ENCODE data around the gene GPR62. TPM values are rescaled to one million over a fixed set of nuclear protein-coding genes. Genes with fewer than 3 reads are reported as not detected.

Gene GPR62
- polyA plus RNA-seq, 1 donor = 0.18 TPM

DNA sequence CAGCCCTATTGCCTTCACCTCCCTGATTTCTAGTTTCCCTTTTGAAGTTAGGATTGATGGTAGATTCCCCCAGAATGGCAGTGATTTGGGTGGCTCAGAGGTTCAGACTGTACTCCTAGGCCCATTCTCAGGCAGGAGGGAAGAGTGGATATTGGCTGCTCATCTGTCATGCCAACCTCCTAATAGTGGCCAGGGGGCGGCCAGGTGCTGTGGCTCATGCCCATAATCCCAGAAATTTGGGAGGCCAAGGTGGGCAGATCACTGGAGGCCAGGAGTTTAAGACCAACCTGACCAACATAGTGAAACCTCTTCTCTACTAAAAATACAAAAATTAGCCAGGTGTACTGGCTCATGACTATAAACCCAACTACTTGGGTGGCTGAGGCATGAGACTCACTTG lies 24.7 kb upstream of the GPR62 start:
- no peak for DNase-seq
- Histone ChIP-seq H3K4me3 (ENCODE audit: low read length) (no peak overlapping the region), H3K27me3 (ENCODE audit: control insufficient read depth, insufficient read depth, low read length) (no peaks in the 10 kb centered on the region), H3K27ac (ENCODE audit: low read length) (no peak overlapping the region), H3K36me3 (ENCODE audit: control insufficient read depth, insufficient read depth, low read length) (peaks cover 27% of the 10 kb centered on the region), H3K4me1 (ENCODE audit: control insufficient read depth, insufficient read depth, low read length) (no peaks in the 10 kb centered on the region), H3K9me3 (ENCODE audit: control insufficient read depth, low read depth, low read length) (no peaks in the 10 kb centered on the region)
- no CpG with 5 or more reads among the region's 1 CpG for WGBS (ENCODE audit: insufficient coverage, low lambda C conversion rate)

- Histone ChIP-seq H3K27me3 (ENCODE audit: control insufficient read depth, insufficient read depth, low read length) (no peaks in the 10 kb centered on the region), H3K27ac (ENCODE audit: low read length) (no peak overlapping the region), H3K9me3 (ENCODE audit: control insufficient read depth, low read depth, low read length) (no peaks in the 10 kb centered on the region), H3K4me1 (ENCODE audit: control insufficient read depth, insufficient read depth, low read length) (no peaks in the 10 kb centered on the region), H3K4me3 (ENCODE audit: low read length) (no peak overlapping the region), H3K36me3 (ENCODE audit: control insufficient read depth, insufficient read depth, low read length) (peaks cover 40% of the 10 kb centered on the region)
- DNase-seq = no peak
- WGBS (ENCODE audit: insufficient coverage, low lambda C conversion rate) = no CpG with 5 or more reads among the region's 6 CpGs
These were observed 23.4 kb upstream of the GPR62 start for GRCh38 chr3:51931756-51932155.

DNA sequence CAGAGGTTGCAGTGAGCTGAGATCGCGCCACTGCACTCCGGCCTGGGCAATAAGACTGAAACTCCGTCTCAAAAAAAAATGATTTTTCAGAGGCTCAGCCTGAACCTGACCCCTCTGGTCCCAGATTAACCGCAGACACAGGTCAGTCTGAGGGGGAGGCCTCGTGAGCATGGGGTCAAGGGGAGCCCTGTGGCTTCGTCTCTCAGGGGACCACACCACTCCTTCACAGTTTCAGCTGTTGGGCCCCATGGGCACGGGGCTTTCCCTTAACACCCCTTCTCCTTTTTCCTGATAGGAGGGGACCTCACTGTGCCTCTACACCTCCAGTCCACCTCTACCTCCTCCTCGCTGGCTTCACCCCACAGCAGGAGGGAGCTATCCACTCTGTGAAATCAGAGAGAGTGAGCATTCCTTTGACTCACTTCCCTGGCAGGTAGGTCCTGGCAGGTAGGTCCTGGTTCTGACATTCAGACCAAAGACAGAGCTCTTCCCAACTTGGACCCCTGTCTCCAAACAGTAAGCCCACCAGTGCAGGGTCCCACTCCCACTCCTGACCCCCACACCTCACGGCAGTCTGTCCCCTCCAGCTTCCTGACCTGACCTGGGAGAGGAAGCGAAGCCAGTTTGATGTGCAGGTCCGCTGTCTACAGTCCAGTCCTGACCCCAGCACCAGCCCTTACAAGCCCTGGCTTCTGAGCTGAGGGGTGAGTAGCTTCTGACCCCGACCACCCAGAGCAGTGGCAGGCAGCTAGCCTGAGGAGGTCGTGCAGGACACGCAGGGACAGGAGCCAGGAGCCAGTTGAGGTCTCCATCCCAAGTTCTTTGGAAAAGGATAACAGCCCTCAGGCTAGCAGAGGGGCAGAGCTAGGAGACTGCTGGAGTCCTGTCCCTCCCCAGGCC lies 22.5 kb upstream of the GPR62 start:
- no peak overlapping the region for H3K4me3 ChIP-seq (ENCODE audit: low read length)
- H3K36me3 ChIP-seq (ENCODE audit: control insufficient read depth, insufficient read depth, low read length) = peaks cover 49% of the 10 kb centered on the region
- no CpG with 5 or more reads among the region's 15 CpGs for WGBS (ENCODE audit: insufficient coverage, low lambda C conversion rate)
- no peak for DNase-seq
- H3K4me1 ChIP-seq (ENCODE audit: control insufficient read depth, insufficient read depth, low read length) = no peaks in the 10 kb centered on the region
- no peaks in the 10 kb centered on the region for H3K27me3 ChIP-seq (ENCODE audit: control insufficient read depth, insufficient read depth, low read length)
- no peak overlapping the region for H3K27ac ChIP-seq (ENCODE audit: low read length)
- no peaks in the 10 kb centered on the region for H3K9me3 ChIP-seq (ENCODE audit: control insufficient read depth, low read depth, low read length)

GRCh38 chr3:51933471-51934138 lies 21.6 kb upstream of the GPR62 start:
- WGBS (ENCODE audit: insufficient coverage, low lambda C conversion rate) = no CpG with 5 or more reads among the region's 13 CpGs

GRCh38 chr3:51934139-51934850 lies 20.9 kb upstream of the GPR62 start:
- no peaks in the 10 kb centered on the region for H3K27me3 ChIP-seq (ENCODE audit: control insufficient read depth, insufficient read depth, low read length)
- no peak for DNase-seq
- H3K27ac ChIP-seq (ENCODE audit: low read length) = no peak overlapping the region
- no CpG with 5 or more reads among the region's 11 CpGs for WGBS (ENCODE audit: insufficient coverage, low lambda C conversion rate)
- no peaks in the 10 kb centered on the region for H3K9me3 ChIP-seq (ENCODE audit: control insufficient read depth, low read depth, low read length)
- no peak overlapping the region for H3K4me3 ChIP-seq (ENCODE audit: low read length)
- H3K36me3 ChIP-seq (ENCODE audit: control insufficient read depth, insufficient read depth, low read length) = peaks cover 64% of the 10 kb centered on the region
- H3K4me1 ChIP-seq (ENCODE audit: control insufficient read depth, insufficient read depth, low read length) = no peaks in the 10 kb centered on the region

More at GRCh38 chr3:51933471-51934138, 21.6 kb upstream of the GPR62 start:
- Histone ChIP-seq H3K4me1 (ENCODE audit: control insufficient read depth, insufficient read depth, low read length) (no peaks in the 10 kb centered on the region), H3K36me3 (ENCODE audit: control insufficient read depth, insufficient read depth, low read length) (peaks cover 58% of the 10 kb centered on the region), H3K27me3 (ENCODE audit: control insufficient read depth, insufficient read depth, low read length) (no peaks in the 10 kb centered on the region), H3K4me3 (ENCODE audit: low read length) (no peak overlapping the region), H3K9me3 (ENCODE audit: control insufficient read depth, low read depth, low read length) (no peaks in the 10 kb centered on the region), H3K27ac (ENCODE audit: low read length) (no peak overlapping the region)
- DNase-seq = no peak

DNA sequence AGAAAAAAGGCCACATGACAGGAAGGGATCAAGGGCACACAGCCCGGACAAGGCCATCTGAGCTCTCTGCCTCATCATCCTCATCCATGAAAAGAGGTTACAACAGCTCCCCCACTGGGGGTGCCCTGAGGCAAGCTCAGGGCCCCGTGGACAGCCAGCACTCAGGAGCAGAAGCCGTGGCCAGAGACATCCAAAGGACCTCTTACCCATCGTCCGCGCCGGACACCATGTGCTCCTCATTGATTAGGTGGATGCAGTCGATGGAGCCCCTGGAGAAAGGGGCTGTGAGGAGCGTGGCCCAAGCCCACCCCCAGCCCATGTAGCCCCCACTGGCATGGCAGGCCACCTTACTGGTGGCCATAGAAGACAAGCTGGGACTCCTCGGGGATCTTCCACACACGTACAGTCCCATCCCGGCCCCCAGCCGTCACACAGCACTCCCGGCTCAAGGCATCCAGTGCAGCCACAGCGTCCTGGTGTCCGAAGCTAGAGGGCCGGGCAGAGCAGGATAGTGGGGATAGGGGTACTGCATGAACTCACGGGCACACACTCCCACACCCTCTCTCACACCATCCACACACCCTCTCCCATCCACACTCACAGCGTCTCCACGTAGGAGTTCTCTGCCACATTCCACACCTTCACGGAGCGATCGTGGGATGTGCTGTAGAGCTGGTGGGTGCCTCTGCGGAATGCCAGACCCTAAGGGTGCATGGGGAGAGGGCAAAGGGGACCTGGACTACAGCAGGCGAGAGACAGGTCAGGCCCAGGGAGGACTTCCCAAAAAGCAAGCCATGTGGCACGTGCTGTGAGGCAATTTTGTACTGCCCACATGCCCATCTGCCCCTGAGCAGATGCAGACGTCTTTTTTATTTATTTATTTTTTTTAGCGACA lies 19.9 kb upstream of the GPR62 start:
- no peak for DNase-seq
- Histone ChIP-seq H3K27ac (ENCODE audit: low read length) (no peak overlapping the region), H3K4me1 (ENCODE audit: control insufficient read depth, insufficient read depth, low read length) (peaks cover 2% of the 10 kb centered on the region), H3K27me3 (ENCODE audit: control insufficient read depth, insufficient read depth, low read length) (no peaks in the 10 kb centered on the region), H3K9me3 (ENCODE audit: control insufficient read depth, low read depth, low read length) (no peaks in the 10 kb centered on the region), H3K4me3 (ENCODE audit: low read length) (no peak overlapping the region), H3K36me3 (ENCODE audit: control insufficient read depth, insufficient read depth, low read length) (peaks cover 65% of the 10 kb centered on the region)
- no CpG with 5 or more reads among the region's 28 CpGs for WGBS (ENCODE audit: insufficient coverage, low lambda C conversion rate)

DNA sequence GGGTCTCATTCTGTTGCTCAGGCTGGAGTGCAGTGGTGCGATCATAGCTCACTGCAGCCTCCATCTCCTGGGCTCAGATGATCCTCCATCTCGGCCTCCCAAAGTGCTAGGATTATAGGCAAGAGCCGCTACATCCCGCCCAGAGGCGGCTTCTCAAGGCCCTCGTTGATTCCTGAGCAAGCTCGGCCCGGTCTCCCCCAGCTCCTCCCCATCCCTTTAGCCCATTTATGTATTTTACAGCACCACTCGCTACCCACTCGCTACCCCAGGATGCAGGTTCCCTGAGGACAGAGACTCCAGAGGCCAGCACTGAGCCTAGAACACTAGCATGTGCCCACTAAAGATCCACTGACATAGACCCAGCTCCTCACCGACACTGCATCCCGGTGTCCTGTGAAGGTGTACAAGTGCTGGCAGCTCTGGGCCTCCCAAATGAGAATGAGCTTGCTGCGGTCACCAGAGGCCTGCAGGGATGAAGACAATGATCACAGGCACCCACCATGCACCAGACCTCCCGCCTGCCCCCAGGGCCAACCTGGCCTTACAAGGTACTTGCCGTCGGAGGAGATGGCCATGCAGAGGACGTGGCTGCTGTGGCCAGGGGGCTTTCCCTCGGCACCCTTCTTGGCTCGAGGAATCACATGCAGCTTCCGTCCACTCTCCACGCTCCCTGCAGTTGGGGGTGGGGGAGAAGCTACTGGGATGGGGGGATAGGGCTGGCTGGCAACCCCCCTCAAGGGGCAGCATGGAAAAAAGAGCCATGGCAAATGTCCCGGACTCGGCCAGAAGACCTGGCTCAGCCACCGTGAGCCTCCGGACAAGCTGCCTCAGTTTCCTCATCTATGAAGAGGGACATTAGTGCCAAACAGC lies 19.1 kb upstream of the GPR62 start:
- peaks cover 65% of the 10 kb centered on the region for H3K36me3 ChIP-seq (ENCODE audit: control insufficient read depth, insufficient read depth, low read length)
- WGBS (ENCODE audit: insufficient coverage, low lambda C conversion rate) = no CpG with 5 or more reads among the region's 25 CpGs
- H3K4me3 ChIP-seq (ENCODE audit: low read length) = no peak overlapping the region
- peaks cover 3% of the 10 kb centered on the region for H3K4me1 ChIP-seq (ENCODE audit: control insufficient read depth, insufficient read depth, low read length)
- no peak overlapping the region for H3K27ac ChIP-seq (ENCODE audit: low read length)
- H3K9me3 ChIP-seq (ENCODE audit: control insufficient read depth, low read depth, low read length) = no peaks in the 10 kb centered on the region
- no peaks in the 10 kb centered on the region for H3K27me3 ChIP-seq (ENCODE audit: control insufficient read depth, insufficient read depth, low read length)
- DNase-seq = no peak

DNA sequence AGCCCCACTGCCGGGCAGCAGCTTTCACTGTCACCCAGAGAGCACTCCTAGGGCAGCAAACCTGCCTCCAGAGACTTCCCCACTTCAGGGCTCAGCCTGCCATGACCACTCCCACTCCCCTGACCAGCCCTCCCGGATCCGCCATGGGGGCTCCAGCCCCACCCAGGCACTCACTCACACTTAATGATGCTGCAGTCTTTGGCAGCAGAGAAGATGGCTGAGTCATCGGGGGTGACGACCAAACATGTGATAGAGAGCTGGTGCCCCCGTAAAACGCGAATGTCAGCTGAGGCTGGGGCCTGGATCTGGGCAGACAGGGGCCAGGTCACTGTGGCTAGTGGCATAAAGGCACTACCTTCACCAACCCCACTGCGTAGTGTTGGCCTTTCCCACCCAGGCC lies 18.2 kb upstream of the GPR62 start:
- H3K4me1 ChIP-seq (ENCODE audit: control insufficient read depth, insufficient read depth, low read length) = peaks cover 3% of the 10 kb centered on the region
- H3K27ac ChIP-seq (ENCODE audit: low read length) = no peak overlapping the region
- H3K9me3 ChIP-seq (ENCODE audit: control insufficient read depth, low read depth, low read length) = no peaks in the 10 kb centered on the region
- no peak for DNase-seq
- H3K4me3 ChIP-seq (ENCODE audit: low read length) = no peak overlapping the region
- peaks cover 65% of the 10 kb centered on the region for H3K36me3 ChIP-seq (ENCODE audit: control insufficient read depth, insufficient read depth, low read length)
- no CpG with 5 or more reads among the region's 9 CpGs for WGBS (ENCODE audit: insufficient coverage, low lambda C conversion rate)
- no peaks in the 10 kb centered on the region for H3K27me3 ChIP-seq (ENCODE audit: control insufficient read depth, insufficient read depth, low read length)
